KMS-11 (cell line): ENCODE measurements around the gene SLC34A1.

Experiments used
- H2AFZ ChIP-seq: fragments of 200-600 bp; sonication (generic); 2 replicates; pipeline ENCODE4 v1.6.1; 2016; ENCODE audit warnings: antibody characterized with exemption, mixed run types, low read depth
- H3K27ac ChIP-seq: fragments of 200-600 bp; sonication (generic); 2 replicates; pipeline ENCODE4 v1.6.1; 2016; ENCODE audit warnings: mild to moderate bottlenecking, mixed run types
- H3K27me3 ChIP-seq: fragments of 200-600 bp; sonication (generic); 2 replicates; pipeline ENCODE4 v1.6.1; 2017; ENCODE audit warnings: mild to moderate bottlenecking, low read depth, mixed run types, moderate library complexity; ENCODE audit not compliant: insufficient read depth
- H3K36me3 ChIP-seq: fragments of 200-600 bp; sonication (generic); 2 replicates; pipeline ENCODE4 v1.6.1; 2017; ENCODE audit warnings: mild to moderate bottlenecking, mixed run types; ENCODE audit not compliant: insufficient read depth
- H3K4me1 ChIP-seq: fragments of 200-600 bp; sonication (generic); 2 replicates; pipeline ENCODE4 v1.6.1; 2016; ENCODE audit warnings: mild to moderate bottlenecking, low read depth, mixed run types; ENCODE audit not compliant: poor library complexity, severe bottlenecking
- H3K4me2 ChIP-seq: fragments of 200-600 bp; sonication (generic); 2 replicates; pipeline ENCODE4 v1.7.0; 2016; ENCODE audit warnings: mild to moderate bottlenecking, mixed run types
- H3K4me3 ChIP-seq: fragments of 200-600 bp; sonication (generic); IDR thresholded peaks from 2 replicates; pipeline ENCODE4 v1.6.1; 2017; ENCODE audit warnings: low read depth, low read length, mixed read lengths; ENCODE audit not compliant: insufficient read depth
- H3K79me2 ChIP-seq: fragments of 200-600 bp; sonication (generic); 2 replicates; pipeline ENCODE4 v1.6.1; 2016; ENCODE audit warnings: low read depth, mixed run types; ENCODE audit not compliant: insufficient read depth
- H3K9ac ChIP-seq: fragments of 200-600 bp; sonication (generic); 2 replicates; pipeline ENCODE4 v1.6.1; 2016; ENCODE audit warnings: mild to moderate bottlenecking, mixed run types
- H4K20me1 ChIP-seq: fragments of 200-600 bp; sonication (generic); 2 replicates; pipeline ENCODE4 v1.6.1; 2016; ENCODE audit warnings: mild to moderate bottlenecking, mixed run types; ENCODE audit not compliant: insufficient read depth
- TF ChIP-seq, protein P1 (sequence below): fragments of 200-600 bp; sonication (generic); conservative IDR thresholded peaks from 2 replicates; pipeline ENCODE4 v1.6.1; 2017; ENCODE audit warnings: low read depth, mild to moderate bottlenecking, antibody characterized with exemption, low read length, moderate library complexity, mixed read lengths

SLC34A1 gene

DNA sequence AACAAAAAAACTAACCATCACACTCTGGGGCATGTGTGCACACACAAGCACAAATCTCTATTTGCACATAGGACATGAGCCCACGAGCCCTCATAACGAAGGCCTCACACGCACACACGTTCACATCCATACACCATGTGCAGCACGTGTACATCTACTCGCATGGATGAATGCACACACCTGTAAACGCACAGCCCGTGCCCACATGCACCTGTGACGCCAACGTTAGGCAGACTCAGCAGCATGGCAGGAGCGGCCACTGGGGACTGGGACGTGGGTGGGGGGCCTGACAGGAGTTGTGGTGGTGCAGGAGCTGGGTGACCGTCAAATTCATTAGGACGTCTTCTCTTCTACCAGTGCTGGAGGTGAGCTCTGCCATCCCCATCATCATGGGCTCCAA, 3.2 kb downstream of the SLC34A1 start:
- Histone ChIP-seq H3K79me2 (no peaks in the 10 kb centered on the region), H4K20me1 (no peaks in the 10 kb centered on the region), H3K4me2 (no peak overlapping the region), H3K4me3 (no peak overlapping the region), H3K36me3 (no peaks in the 10 kb centered on the region), H3K27ac (no peak overlapping the region), H2AFZ (no peak overlapping the region), H3K27me3 (no peaks in the 10 kb centered on the region; the same call in 1 of the 2 replicates), H3K9ac (no peak overlapping the region), H3K4me1 (no peaks in the 10 kb centered on the region)
- TF ChIP-seq, protein P1, sequence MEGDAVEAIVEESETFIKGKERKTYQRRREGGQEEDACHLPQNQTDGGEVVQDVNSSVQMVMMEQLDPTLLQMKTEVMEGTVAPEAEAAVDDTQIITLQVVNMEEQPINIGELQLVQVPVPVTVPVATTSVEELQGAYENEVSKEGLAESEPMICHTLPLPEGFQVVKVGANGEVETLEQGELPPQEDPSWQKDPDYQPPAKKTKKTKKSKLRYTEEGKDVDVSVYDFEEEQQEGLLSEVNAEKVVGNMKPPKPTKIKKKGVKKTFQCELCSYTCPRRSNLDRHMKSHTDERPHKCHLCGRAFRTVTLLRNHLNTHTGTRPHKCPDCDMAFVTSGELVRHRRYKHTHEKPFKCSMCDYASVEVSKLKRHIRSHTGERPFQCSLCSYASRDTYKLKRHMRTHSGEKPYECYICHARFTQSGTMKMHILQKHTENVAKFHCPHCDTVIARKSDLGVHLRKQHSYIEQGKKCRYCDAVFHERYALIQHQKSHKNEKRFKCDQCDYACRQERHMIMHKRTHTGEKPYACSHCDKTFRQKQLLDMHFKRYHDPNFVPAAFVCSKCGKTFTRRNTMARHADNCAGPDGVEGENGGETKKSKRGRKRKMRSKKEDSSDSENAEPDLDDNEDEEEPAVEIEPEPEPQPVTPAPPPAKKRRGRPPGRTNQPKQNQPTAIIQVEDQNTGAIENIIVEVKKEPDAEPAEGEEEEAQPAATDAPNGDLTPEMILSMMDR: no peak

DNA sequence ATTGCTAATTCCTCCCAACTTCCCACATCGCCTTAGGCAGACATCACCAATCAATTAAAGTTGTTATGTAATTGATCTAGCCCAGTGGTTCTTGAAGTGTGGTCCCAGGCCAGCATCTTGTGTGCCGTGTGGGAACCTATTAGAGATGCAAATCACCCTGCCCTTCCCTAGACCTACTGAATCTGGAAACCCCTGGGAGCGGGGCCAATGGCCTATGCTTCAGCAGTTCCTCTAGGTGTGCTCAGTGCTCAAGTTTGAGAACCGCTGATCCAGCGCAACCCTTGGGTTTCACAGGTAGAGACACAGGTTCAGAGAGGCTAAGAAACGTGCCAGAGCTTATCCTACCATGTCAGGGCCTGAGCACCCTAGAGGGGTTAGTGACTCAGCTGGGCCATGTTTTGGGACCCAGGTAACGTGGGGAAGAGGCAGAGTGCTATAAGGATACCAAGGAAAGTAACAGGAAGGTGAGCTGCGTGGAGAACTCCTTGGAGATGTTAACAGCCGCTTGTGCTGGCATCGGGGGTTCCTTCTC, 4.4 kb downstream of the SLC34A1 start:
- no peaks in the 10 kb centered on the region for H4K20me1 ChIP-seq
- TF ChIP-seq, protein P1: no peak
- no peaks in the 10 kb centered on the region for H3K79me2 ChIP-seq
- no peaks in the 10 kb centered on the region for H3K36me3 ChIP-seq
- H3K9ac ChIP-seq: no peak overlapping the region
- H2AFZ ChIP-seq: no peak overlapping the region
- H3K4me3 ChIP-seq: no peak overlapping the region
- H3K27me3 ChIP-seq: no peaks in the 10 kb centered on the region; the same call in 1 of the 2 replicates
- H3K4me2 ChIP-seq: no peak overlapping the region
- no peaks in the 10 kb centered on the region for H3K4me1 ChIP-seq
- no peak overlapping the region for H3K27ac ChIP-seq

DNA sequence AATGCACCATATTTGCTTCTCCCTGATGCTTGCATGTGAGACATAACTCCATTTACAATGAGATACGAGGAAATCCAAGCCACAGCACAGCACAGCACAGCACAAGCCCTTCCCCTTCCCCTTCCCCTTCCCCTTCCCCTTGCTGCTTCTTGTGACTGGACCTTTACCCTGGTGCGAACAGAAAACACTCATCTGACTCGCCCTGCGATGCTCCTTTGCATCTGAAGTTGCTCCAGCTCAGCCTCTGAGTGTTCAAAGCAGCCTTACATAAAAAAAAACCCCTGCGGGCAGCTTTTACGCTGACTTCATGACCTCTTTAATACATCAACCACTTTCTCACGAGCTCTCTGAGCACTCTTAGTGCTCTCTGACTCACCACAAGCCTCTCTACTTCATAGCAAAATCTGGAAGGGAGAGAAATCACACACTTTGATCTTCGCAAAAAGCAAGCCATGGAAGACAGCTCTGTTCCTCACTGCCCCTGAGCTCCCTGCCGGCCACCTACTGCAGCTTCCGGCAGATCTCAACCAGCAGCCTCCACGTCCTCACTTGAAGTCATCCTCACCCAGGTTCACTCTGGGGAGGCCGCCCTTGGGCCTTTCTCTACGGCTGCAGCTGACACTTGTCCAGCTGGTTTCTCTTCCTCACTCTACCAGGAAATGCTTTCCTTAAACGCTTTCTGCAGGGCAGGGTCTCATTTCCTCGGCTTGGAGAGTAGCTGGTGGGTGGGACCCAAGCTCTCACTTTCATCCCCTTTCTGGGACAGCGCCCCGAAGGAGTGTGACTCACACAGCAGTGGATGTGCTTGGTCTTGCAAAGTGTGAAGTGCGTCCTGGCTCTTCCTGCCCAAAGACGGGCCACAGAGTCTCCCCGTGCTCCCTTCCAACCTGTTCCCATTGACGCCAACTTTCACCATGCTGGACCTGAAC, 5.3 kb downstream of the SLC34A1 start:
- Histone ChIP-seq H3K27ac (no peak overlapping the region), H3K36me3 (no peaks in the 10 kb centered on the region), H4K20me1 (no peaks in the 10 kb centered on the region), H3K9ac (no peak overlapping the region), H3K79me2 (no peaks in the 10 kb centered on the region), H2AFZ (no peak overlapping the region; the same call in 1 of the 2 replicates), H3K4me2 (no peak overlapping the region), H3K27me3 (no peaks in the 10 kb centered on the region; the same call in 1 of the 2 replicates), H3K4me1 (no peaks in the 10 kb centered on the region), H3K4me3 (no peak overlapping the region)
- TF ChIP-seq, protein P1: no peak

DNA sequence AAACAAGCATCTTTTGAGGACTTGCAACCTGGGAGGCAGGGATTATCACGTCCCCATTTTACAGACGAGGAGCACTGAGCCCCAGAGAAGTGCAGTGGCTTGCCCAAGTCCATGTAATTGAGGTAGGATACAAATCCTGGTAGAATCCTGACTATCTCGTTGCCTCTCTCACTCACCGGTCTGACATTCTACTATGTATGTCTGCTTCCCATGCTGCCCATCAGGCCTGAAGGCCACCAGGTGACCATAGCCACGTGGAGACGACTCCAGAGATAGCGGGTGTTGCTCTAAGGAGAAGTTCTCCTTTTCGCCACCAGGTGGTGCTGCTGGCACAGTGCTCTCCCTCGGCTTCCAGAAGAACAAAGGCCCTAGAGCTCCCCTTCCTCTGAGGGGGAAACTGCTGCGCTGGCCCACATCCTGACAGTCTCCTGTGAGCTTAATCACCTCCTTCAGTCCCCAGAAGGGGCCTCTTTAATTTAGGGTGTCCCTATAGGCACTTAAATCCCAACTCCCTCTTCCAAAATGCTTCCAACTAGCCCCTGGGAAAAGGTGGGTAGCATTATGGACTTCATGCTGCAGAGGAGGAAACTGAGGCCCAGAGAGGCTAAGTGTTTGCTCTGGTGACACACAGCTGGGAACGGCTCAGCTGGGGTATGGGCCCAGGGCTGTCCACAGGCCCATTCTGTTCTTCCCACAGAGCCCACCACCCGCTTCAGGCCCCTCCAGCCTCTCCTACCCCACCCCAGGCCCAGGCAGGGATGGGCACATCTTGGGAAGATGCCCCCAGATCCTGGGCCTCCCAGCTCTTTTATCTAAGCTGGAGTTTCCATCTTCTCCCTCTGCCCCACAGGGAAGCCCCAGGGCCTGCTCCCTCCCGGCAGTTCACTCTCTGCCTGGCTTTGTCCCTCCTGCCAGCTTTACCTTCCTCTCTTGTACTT, 6.4 kb downstream of the SLC34A1 start:
- Histone ChIP-seq H3K27me3 (no peaks in the 10 kb centered on the region), H4K20me1 (no peaks in the 10 kb centered on the region), H3K4me3 (no peak overlapping the region), H3K79me2 (no peaks in the 10 kb centered on the region), H3K4me1 (no peaks in the 10 kb centered on the region), H3K4me2 (no peak overlapping the region), H3K9ac (no peak overlapping the region), H3K27ac (no peak overlapping the region), H3K36me3 (no peaks in the 10 kb centered on the region), H2AFZ (peak overlapping the region; percentile 53)
- TF ChIP-seq, protein P1: peak; percentile 86
